Stimulated activated CD4-positive, alpha-beta T cell treated with anti-CD3 and anti-CD28 coated beads, TNF-alpha, amount 100 ng/mL, for 48 hours (primary cell): Measurements from ENCODE around the gene FLNC.

ENCODE experiments used
- DNase-seq, 3 donors: peaks; one replicate each; pipeline ENCODE4 v3.0.0-alpha.2; 2020; ENCODE audit warnings: low read depth in 3 of 3

Gene FLNC, protein sequence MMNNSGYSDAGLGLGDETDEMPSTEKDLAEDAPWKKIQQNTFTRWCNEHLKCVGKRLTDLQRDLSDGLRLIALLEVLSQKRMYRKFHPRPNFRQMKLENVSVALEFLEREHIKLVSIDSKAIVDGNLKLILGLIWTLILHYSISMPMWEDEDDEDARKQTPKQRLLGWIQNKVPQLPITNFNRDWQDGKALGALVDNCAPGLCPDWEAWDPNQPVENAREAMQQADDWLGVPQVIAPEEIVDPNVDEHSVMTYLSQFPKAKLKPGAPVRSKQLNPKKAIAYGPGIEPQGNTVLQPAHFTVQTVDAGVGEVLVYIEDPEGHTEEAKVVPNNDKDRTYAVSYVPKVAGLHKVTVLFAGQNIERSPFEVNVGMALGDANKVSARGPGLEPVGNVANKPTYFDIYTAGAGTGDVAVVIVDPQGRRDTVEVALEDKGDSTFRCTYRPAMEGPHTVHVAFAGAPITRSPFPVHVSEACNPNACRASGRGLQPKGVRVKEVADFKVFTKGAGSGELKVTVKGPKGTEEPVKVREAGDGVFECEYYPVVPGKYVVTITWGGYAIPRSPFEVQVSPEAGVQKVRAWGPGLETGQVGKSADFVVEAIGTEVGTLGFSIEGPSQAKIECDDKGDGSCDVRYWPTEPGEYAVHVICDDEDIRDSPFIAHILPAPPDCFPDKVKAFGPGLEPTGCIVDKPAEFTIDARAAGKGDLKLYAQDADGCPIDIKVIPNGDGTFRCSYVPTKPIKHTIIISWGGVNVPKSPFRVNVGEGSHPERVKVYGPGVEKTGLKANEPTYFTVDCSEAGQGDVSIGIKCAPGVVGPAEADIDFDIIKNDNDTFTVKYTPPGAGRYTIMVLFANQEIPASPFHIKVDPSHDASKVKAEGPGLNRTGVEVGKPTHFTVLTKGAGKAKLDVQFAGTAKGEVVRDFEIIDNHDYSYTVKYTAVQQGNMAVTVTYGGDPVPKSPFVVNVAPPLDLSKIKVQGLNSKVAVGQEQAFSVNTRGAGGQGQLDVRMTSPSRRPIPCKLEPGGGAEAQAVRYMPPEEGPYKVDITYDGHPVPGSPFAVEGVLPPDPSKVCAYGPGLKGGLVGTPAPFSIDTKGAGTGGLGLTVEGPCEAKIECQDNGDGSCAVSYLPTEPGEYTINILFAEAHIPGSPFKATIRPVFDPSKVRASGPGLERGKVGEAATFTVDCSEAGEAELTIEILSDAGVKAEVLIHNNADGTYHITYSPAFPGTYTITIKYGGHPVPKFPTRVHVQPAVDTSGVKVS (N-terminal part only)

DNA sequence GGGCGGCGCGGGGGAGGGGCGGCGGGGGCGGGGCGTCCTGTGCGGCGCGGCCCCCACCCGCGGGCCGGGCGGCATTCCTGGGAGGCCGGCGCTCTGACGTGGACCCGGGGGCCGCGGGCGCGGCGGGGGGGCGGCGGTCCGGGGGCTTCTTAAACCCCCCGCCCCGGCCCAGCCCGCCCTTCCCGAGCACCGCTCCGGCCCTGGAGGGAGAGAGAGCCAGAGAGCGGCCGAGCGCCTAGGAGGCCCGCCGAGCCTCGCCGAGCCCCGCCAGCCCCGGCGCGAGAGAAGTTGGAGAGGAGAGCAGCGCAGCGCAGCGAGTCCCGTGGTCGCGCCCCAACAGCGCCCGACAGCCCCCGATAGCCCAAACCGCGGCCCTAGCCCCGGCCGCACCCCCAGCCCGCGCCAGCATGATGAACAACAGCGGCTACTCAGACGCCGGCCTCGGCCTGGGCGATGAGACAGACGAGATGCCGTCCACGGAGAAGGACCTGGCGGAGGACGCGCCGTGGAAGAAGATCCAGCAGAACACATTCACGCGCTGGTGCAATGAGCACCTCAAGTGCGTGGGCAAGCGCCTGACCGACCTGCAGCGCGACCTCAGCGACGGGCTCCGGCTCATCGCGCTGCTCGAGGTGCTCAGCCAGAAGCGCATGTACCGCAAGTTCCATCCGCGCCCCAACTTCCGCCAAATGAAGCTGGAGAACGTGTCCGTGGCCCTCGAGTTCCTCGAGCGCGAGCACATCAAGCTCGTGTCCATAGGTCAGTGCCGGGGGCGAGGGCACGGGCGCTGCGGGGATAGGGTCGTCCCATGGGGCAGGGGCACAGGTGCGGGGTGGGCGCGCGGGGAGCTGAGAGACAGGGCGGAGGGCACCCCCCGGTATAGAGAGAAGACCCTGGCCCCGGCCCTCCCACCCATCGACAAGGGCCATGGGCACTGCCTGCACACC is at the start of gene FLNC:
Gene FLNC, plus strand, starts transcription at position 176 of the 947 bp plus-strand sequence. Its CDS starts 232 bp downstream, at position 408.
- peak in 1 of 3 donors; percentile 23 for DNase-seq

DNA sequence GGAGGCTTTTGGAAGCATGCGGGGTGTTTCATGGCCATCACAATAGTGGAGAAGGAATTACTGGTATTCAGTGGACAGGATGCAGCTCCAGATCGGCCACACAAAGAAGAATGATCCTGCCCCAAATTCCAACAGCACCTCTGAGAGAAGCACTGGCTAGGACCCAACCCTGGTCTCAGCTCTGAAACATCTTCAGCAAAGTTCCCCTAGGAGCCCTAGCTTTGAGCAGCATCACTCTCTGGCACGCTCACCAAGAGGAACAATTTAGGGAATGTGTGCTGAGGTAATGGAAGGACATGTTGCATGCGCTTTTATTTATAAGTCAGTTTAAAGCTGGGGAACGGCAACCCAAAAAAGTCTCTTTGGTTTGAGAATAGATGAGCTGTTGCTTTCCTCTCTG is 49.1 kb upstream of the FLNC start:
- no peak for DNase-seq

DNA sequence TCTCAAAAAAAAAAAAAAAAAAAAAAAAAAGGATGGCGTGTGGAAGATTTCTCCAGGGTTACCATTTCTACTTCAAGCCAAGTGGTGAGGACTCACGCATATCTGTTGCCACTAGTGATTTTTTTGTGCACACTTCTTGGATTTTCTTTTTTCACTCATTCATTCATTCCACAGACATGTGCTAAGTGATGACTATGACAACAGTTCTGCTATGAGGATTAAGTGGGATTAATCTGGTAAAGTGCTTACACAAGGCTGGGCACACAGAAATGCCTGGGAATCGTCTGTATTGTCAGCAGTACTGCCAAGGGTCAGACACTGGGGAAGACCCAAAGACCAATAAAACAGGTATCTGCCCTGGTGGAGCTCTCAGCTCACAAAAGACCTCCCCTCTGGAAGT is 48.4 kb upstream of the FLNC start:
- DNase-seq = no peak

DNA sequence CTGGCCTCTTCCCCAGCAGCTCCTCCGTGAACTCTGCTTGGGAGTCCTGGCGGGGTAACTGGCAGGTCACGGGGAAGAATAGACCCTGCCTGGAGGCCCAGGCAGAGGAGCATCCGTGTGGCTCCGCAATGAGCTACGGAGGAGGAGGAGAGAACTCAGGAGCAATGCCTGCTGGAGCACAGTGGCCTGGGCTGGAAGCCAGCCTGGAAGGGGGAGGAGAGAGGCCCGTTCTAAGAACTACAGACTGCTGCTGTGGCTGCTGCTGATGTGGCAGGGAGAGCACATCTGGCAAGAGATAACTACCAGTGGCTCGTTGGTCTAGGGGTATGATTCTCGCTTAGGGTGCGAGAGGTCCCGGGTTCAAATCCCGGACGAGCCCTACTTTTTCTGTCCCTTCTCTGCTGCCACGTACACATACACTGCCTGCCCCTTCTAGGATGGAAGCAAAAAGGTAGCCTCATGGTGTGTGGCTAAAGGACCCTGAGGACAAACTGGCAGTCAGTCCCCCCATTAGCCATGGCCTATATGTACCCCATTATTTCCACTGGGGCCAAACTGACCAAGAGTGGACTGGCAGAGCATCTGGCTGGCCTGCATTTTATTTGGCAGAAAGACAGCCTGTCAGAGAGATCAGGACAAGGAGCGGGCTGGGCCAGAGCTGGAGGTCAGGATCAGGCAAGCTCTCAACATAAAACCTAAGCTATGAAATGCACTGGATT is 46.9 kb upstream of the FLNC start:
- DNase-seq = peak in 1 of 3 donors; percentile 3

DNA sequence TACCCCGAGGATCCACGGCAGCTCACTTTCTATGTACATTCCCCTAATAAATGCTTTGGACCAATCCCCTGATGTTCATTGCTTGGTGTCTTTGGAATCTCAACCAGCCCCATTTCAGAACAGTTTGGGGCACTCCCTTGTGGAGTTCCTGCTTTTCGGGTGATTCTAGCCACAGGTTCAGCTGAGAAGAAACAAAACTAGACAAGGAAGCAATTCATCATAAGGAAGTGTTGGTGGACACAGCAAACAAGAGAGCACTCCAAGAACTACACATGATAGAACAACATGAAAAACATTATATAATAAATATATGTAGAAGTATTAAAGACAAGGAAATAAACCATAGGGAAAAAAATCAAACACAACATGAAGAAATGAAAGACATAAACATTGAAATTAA is 44.5 kb upstream of the FLNC start:
- DNase-seq = no peak

DNA sequence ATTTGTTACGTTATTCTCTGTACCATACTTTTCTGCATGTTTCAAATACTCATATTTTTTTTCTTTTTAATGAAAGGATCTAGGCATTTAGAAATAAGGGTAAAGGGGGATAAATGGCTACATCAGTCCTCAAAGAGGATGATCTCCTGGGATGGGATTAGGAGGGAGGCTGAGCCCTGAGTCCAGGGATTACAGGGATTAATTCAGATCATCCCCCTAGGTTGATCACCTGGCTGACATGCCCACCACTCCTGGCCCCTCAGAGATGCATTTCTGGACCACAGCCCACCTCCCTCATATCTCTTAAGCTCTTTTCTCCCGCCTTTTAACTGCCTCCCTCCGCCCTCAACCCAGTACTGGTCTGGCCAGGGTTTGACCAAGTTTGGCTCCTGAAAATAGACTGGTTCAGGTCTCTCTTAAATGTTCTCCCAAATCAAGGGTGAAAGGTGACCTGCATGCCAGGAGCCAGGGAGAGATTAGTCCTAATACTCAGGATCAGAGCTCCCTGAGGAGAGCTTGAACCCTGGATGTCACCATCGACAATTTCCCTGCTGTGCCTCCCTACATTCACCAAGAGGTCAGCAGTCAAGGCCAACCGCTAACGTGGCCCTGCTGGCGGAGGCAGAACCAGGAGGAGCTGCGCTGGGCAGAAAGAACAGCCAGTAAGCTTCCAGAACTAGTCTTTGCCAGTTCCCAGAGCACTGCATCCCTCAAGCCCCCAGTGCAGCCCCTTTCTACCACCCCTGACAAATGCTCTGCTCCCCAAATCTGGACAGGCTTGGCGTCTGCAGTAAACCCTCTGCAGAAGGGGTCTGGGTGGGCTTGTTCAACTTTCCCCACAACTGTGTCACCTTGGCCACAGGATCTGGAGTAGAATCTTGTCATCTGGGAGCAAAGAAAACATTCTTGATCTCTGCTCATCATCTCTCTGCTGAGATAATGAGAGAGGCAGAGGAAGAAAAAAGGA is 41.5 kb upstream of the FLNC start:
- DNase-seq = no peak

DNA sequence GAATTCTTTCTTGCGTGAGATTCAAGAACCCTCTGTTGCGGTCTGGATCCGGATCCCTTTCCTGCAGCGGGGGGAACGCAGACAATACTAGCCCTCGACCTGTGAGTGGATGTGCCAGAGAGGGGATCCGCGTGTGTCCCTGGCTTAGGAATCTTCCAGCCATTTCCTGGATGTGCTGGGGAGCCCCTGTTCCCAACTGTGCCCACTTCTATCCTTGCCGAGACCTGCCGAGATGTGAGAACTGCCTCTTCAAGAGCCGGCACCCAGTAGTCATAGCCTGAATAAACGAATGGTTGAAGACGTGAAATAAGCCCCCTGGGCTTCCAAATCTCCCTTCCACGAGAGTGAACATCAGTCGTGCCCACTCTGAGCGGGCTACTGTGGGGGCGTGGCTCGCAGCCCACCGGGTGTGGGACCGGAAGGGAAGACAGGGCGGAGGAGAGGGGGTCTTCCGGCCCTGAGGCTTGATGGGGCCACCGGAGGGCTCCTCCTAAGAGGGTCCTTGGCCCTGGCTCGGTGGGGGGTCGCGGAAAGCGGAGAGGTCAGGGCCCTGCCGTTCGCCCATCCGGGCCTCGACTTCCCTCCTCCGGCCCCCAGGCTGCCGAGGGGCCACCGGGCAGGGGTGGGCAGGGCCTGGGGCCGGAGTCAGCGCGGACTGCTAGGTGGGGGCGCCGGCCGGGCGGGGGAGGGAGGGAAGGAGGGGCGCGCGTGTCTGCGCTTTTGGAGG is 39.7 kb upstream of the FLNC start:
- DNase-seq = no peak

DNA sequence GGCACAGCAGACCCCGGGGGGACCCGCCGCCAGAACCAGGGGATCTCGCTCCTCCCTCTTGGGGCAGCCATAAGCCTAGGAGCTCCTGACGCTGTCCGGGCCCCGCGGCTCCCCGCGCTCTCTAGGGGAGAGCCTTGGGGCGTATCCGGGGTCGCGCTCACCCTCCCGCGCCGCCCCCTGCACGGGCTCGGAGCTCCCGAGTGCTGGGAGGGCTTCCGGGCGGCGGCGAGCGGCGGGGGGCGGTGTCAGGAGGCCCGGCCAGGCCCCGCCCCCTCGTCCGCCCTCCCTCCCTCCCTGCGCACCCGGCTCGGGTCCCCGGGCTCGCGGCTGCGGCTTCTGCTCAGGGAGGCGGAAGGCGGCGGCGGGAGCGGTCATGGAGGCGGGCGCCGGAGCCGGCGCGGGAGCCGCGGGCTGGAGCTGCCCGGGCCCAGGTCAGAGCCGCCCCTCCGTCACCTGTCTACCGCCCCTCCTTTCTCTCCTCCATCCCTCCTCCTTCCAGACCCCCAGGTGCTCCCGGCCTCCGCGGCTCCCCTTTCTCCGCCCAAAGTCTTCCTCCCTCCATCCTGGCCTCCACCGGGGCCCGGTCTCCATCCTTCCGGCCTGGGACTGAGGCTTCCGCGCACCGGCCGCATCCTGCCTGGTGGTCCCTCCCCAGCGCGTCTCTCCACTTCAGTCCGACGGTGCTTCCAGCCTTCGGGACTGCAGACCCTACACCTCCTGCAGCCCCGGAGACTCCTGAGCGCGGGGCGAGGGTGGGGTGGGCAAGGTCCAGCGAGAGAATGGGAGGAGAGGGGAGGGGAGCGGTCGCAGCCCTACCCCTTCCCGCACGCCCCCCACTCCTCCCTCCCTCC is 38.9 kb upstream of the FLNC start, which contains the start of gene CCDC136:
Gene CCDC136, plus strand, starts transcription at position 848 of the 851 bp plus-strand sequence. CDS start 444 bp downstream, outside the sequence.
- peak; percentile 43 to 79 (median 45) for DNase-seq

DNA sequence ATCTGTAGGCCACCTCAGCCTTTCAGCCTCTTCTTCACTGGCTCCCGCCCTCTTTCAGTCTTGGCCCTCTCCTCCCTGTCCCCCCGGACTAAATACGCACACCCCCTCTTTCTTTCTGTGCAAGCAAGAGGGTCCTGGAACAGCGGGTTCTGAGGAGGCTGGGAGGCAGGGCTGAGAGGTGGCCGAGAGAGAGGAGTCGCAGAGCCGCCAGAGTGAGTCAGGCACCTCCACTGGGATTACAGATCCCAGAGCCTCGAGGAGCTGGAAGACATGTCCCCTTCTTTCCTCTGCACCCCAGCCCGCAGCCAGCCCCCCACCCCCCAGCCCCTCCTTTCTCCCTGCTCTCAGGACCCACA is 38.3 kb upstream of the FLNC start:
- no peak for DNase-seq

DNA sequence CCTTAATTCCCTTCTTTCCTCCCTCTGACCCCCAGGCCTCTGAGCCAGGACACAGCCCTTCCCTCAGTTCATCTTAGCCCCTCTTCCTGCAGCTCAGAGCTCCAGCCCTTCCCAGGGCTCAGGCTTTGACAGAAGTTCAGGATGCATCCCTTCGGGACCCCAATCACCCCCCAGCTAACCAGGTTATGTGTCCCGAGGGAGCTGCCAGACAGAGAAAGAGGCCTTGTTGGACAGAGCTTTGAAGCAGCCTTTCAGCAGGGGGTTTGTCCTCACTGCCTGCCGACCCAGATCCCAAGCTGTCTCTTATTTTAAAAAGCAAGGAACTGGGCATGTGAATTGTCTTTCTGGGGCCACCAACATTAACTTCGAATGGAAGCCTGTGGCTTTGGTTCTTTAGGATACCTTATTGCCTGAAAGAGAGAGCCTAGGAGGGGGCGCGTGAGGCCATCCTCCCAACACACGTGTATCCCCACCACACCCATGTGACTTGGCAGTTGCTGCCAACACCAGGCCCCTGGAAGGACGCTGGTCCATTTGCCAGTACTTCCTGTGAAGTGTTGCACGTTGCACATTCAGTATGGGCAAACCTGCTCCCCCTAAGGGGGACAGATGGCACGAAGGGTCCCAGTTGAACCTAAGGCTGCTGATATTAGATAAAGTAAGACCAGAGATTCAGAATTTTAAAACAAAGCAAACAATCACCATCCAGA is 37.6 kb upstream of the FLNC start:
- DNase-seq = no peak

DNA sequence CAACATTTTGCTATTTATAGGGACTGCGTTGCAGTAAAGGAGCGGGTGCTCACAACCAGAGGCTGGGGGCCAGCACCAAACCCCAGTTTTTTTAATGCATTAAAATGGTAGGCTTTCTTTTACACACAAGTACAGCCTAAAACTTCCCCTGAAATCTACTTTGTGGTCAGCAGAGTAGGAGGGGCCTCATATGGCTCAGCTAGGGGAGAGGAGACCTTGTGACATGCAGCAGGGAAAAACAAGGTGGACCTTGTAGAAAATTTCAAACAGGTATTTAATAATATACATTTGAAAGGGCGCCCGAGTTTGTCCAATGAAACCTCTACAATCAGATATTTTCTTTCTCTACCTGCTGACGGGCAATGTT is 37.0 kb upstream of the FLNC start:
- DNase-seq = no peak

DNA sequence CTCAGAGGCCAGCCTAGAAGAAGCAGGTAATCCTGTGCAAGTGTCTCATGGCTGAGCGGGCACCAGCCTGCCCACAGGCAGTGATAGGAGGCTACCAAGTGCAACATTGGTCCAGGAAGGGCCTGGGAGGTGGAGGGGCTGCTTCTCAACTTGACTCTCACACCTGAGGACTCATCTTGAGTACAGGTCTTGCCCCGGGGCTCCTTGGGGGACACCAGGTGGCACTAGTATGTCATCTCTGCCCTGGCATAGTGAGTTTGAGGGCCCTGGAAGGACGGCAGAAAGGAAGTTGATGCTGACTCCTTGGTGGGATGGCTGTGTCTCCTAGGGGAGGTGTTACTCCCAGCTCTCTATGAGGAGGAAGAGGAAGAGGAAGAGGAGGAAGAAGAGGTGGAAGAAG is 36.2 kb upstream of the FLNC start:
- DNase-seq = peak in 1 of 3 donors; percentile 5

DNA sequence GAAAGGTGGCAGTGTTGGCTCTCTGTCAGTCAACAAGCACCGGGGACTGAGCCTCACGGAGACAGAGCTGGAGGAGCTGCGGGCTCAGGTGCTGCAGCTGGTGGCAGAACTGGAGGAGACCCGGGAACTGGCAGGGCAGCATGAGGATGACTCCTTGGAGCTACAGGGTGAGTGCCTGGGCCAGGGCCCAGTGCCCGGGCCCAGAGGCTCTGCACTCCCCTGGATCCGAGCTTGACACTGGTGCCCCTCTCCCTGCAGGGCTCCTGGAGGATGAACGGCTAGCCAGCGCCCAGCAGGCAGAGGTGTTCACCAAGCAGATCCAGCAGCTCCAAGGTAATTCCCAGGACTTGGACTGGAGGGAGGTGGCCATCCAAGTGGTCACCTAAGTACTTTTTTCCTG is 35.8 kb upstream of the FLNC start:
- DNase-seq = no peak

DNA sequence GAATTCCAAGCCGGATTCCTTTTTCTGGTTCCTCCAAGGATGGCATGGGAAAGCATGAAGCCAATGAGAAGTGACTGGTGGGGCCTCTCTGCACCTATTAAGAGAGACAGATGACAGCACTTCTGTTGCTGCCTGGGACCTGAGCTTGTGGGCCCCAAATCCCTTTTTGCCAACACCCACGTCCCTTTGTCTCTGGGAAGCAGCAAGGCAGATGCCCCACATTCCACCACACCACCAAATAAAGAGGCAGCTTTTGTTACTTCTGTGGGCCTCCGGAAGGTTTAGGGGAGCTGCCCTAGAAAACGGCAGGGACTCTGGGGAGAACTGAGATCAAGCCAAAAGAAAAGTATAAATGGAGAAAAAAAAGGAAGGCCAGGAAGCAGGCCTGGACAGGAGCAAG is 35.1 kb upstream of the FLNC start:
- no peak for DNase-seq

DNA sequence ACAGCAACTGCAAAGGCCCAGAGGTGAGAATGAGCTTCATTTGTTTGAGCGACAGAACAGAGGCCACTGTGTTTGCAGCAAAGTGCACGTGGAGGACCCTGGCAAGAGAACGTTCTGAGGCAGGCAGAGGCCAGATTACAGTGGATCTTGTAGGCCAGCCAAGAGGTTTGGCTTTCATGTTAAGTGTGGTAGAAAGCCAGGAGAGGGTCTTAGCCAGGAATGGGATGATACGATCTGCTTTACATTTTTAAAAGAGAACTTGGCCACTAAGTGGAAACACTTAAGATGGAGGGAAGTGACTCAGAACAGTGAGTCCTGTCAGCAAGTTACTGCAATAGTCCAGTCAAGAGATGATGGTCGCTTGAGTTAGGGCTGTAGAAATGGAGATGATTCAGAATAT is 33.9 kb upstream of the FLNC start:
- no peak for DNase-seq

DNA sequence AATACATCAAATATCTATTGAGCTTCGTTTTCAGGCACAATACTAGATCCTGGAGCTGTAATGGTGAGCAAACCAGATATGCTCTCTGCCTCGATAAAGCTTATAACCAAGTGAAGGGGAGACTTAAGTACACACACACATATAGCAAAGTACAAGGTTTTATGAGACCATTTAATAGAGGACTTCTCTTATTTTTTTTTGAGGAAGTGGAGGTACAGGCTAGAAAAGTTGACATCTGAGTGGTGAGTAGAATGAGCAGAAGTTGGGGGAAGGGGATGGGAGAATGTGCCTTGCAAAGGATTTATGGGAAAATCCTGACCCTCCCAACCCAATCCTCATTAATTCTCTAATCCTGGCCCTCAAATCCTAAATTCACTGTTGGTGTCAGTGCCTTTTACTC is 30.8 kb upstream of the FLNC start:
- DNase-seq = no peak

DNA sequence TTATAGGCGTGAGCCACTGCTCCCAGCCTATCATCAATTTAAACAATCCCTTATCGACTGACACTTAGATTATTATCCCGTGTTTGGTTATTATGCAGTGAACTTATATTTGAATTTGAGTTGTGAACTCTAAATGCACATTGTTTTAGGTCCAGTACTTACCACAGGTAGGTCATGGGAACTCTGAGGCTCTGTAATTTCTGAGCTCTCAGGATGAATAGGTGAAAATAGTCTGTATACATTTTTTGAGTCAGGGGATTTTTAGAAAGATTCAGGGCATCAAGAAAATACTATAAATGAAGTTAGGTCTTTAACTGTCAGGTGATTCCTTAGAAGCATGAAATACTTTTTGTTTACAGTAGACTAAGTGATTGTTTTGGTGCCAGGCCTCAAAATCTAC is 29.6 kb upstream of the FLNC start:
- DNase-seq = no peak
